ENCODE results near the gene AGTPBP1. TPM values are rescaled to one million over a fixed set of nuclear protein-coding genes. Genes with fewer than 3 reads are reported as not detected.

Gene AGTPBP1
- total and polyA plus RNA-seq, 2 experiments from 2014 or later = 31.4 to 58.0 TPM

- H2AFZ ChIP-seq = no peak overlapping the region
- no peak overlapping the region for H3K4me2 ChIP-seq
- no peak overlapping the region for H3K27ac ChIP-seq (ENCODE audit: low read depth)
- ATAC-seq = no peak
- peaks cover 8% of the 10 kb centered on the region for H4K20me1 ChIP-seq (replicated peaks; ENCODE audit: insufficient read depth)
- Mint-ChIP-seq H3K27ac (peak overlapping the region; percentile 3; the same call in 1 of the 2 replicates), H3K4me3 (no peak overlapping the region), H3K4me1 (peaks cover 2% of the 10 kb centered on the region; the same call in 1 of the 3 replicates), H3K36me3 (ENCODE audit: low read depth) (no peaks in the 10 kb centered on the region), H3K27me3 (ENCODE audit: insufficient read depth, low read depth, poor library complexity) (peaks cover 2% of the 10 kb centered on the region), H3K9me3 (no peaks in the 10 kb centered on the region)
- DNase-seq (ENCODE audit: low spot score) = no peak
- H3K4me3 ChIP-seq = no peak overlapping the region
- H3K9me2 ChIP-seq (ENCODE audit: insufficient read depth) = no peaks in the 10 kb centered on the region
- no peaks in the 10 kb centered on the region for H3K4me1 ChIP-seq (ENCODE audit: insufficient read depth)
- H3K36me3 ChIP-seq (ENCODE audit: insufficient read depth) = no peaks in the 10 kb centered on the region
- H3K79me2 ChIP-seq (replicated peaks; ENCODE audit: insufficient read depth) = peaks cover 65% of the 10 kb centered on the region
- H3F3A ChIP-seq (replicated peaks; ENCODE audit: low read depth) = no peaks in the 10 kb centered on the region
- TF ChIP-seq EZH2phosphoT487 (IDR thresholded peaks at IDR 0.05; ENCODE audit: unreplicated experiment) (no peak), ZNF114 (CRISPR knock-in tag; IDR thresholded peaks at IDR 0.05) (no peak), CTCF (conservative IDR thresholded peaks at IDR 0.05; ENCODE audit: low read depth in 2 of 2) (no peak), REST (IDR thresholded peaks at IDR 0.05; ENCODE audit: unreplicated experiment) (no peak), EZH2 (IDR thresholded peaks at IDR 0.05; ENCODE audit: low read depth, unreplicated experiment) (no peak), CREB1 (CRISPR knock-in tag; IDR thresholded peaks at IDR 0.05; ENCODE audit: low read depth) (no peak), ETS1 (IDR thresholded peaks at IDR 0.05) (no peak)
- no peaks in the 10 kb centered on the region for H3K27me3 ChIP-seq (ENCODE audit: insufficient read depth)
These were observed 41.4 kb downstream of the AGTPBP1 start for GRCh38 chr9:85700330-85700729.

- Histone ChIP-seq H3K27ac (ENCODE audit: low read depth) (no peak overlapping the region), H3K79me2 (replicated peaks; ENCODE audit: insufficient read depth) (peaks cover 5% of the 10 kb centered on the region; the same call in 1 of the 2 replicates), H3K4me1 (ENCODE audit: insufficient read depth) (no peaks in the 10 kb centered on the region), H4K20me1 (replicated peaks; ENCODE audit: insufficient read depth) (no peaks in the 10 kb centered on the region), H2AFZ (no peak overlapping the region), H3F3A (replicated peaks; ENCODE audit: low read depth) (no peaks in the 10 kb centered on the region), H3K4me3 (no peak overlapping the region), H3K27me3 (ENCODE audit: insufficient read depth) (no peaks in the 10 kb centered on the region), H3K4me2 (no peak overlapping the region), H3K9me2 (ENCODE audit: insufficient read depth) (no peaks in the 10 kb centered on the region), H3K36me3 (ENCODE audit: insufficient read depth) (no peaks in the 10 kb centered on the region)
- Mint-ChIP-seq H3K4me1 (no peaks in the 10 kb centered on the region), H3K27ac (no peak overlapping the region), H3K27me3 (ENCODE audit: insufficient read depth, low read depth, poor library complexity) (no peaks in the 10 kb centered on the region), H3K36me3 (ENCODE audit: low read depth) (peaks cover 21% of the 10 kb centered on the region), H3K9me3 (peaks cover 10% of the 10 kb centered on the region), H3K4me3 (no peak overlapping the region)
- ATAC-seq = no peak
- no peak for DNase-seq (ENCODE audit: low spot score)
- TF ChIP-seq ZNF331 (CRISPR knock-in tag; IDR thresholded peaks at IDR 0.05; ENCODE audit: low read depth) (no peak), EZH2 (IDR thresholded peaks at IDR 0.05; ENCODE audit: low read depth, unreplicated experiment) (no peak), REST (IDR thresholded peaks at IDR 0.05; ENCODE audit: unreplicated experiment) (no peak), EZH2phosphoT487 (IDR thresholded peaks at IDR 0.05; ENCODE audit: unreplicated experiment) (no peak), ETS1 (IDR thresholded peaks at IDR 0.05) (no peak), NANOG (IDR thresholded peaks at IDR 0.05; ENCODE audit: borderline replicate concordance) (no peak), CTCF (conservative IDR thresholded peaks at IDR 0.05; ENCODE audit: low read depth in 2 of 2) (no peak), CREB1 (CRISPR knock-in tag; IDR thresholded peaks at IDR 0.05; ENCODE audit: low read depth) (no peak)
These were observed 53.4 kb downstream of the AGTPBP1 start for GRCh38 chr9:85688361-85688760.
